Measurements from ENCODE around the gene CBLN3.

DNA sequence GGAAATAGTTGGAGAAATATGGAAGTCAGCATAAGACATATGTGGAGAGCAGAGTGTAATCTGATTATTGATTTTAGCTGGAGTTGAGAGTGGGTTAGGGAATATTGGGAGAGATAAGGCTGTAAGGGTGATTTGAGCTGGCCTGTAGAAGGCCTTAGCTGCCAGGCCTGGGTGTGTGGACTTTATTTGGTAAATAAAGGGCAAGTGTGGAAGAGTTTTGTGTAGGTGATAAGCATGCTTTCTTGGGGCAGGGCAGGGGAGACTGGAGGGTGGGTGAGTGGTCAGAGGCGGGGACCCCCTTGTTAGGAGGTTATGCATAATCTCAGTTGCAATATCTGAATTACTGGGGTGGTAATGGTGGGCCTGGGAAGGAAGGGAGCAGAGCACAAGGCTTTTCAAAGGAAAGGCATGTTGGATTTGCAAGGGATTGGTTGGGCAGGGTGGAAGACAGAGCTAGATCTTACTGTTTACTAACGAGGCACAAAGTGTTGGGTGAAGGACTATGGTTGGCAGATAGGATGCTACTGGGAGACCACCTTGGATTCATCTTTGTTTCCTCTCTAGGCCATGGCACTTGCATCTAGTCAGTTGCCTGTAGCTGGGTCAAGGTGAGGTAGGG is 5.8 kb upstream of the CBLN3 start:
- TF ChIP-seq, protein P1, sequence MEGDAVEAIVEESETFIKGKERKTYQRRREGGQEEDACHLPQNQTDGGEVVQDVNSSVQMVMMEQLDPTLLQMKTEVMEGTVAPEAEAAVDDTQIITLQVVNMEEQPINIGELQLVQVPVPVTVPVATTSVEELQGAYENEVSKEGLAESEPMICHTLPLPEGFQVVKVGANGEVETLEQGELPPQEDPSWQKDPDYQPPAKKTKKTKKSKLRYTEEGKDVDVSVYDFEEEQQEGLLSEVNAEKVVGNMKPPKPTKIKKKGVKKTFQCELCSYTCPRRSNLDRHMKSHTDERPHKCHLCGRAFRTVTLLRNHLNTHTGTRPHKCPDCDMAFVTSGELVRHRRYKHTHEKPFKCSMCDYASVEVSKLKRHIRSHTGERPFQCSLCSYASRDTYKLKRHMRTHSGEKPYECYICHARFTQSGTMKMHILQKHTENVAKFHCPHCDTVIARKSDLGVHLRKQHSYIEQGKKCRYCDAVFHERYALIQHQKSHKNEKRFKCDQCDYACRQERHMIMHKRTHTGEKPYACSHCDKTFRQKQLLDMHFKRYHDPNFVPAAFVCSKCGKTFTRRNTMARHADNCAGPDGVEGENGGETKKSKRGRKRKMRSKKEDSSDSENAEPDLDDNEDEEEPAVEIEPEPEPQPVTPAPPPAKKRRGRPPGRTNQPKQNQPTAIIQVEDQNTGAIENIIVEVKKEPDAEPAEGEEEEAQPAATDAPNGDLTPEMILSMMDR (IDR thresholded peaks at IDR 0.05 in 4 of 5, conservative IDR thresholded peaks at IDR 0.05 in 1 of 5) = no peak
- TF ChIP-seq POLR2A (IDR thresholded peaks at IDR 0.05) = no peak

Data from gastrocnemius medialis (tissue), 4 donors.